Peyer's patch (tissue), 4 donors: ENCODE measurements around the gene PEX7.

Source experiments
- POLR2A ChIP-seq, 2 donors: fragments of 450-650 bp; IDR thresholded peaks; one replicate each; pipeline ENCODE4 v1.5.1; 2017; ENCODE audit warnings: antibody characterized with exemption in 2 of 2, mild to moderate bottlenecking in 2 of 2, moderate library complexity in 2 of 2
- TF ChIP-seq, protein P1 (sequence below), 6 experiments: fragments of 450-650 bp in 4 of 6; fragments of 200-600 bp in 2 of 6; sonication (generic) in 1 of 6; IDR thresholded peaks; one replicate each; pipeline ENCODE4 v1.5.1; 2017 to 2019; ENCODE audit warnings: antibody characterized with exemption in 6 of 6, mild to moderate bottlenecking in 3 of 6, moderate library complexity in 1 of 6

GRCh38 chr6:136932599-136932998 lies 110.2 kb downstream of the PEX7 start:
- no peak for TF ChIP-seq POLR2A (IDR thresholded peaks at IDR 0.05)
- TF ChIP-seq, protein P1, sequence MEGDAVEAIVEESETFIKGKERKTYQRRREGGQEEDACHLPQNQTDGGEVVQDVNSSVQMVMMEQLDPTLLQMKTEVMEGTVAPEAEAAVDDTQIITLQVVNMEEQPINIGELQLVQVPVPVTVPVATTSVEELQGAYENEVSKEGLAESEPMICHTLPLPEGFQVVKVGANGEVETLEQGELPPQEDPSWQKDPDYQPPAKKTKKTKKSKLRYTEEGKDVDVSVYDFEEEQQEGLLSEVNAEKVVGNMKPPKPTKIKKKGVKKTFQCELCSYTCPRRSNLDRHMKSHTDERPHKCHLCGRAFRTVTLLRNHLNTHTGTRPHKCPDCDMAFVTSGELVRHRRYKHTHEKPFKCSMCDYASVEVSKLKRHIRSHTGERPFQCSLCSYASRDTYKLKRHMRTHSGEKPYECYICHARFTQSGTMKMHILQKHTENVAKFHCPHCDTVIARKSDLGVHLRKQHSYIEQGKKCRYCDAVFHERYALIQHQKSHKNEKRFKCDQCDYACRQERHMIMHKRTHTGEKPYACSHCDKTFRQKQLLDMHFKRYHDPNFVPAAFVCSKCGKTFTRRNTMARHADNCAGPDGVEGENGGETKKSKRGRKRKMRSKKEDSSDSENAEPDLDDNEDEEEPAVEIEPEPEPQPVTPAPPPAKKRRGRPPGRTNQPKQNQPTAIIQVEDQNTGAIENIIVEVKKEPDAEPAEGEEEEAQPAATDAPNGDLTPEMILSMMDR (IDR thresholded peaks at IDR 0.05), result no peak
